Gastroesophageal sphincter (tissue), 4 donors: Measurements from ENCODE around the gene RUNX2. TPM values are rescaled to one million over a fixed set of nuclear protein-coding genes. Genes with fewer than 3 reads are reported as not detected.

ENCODE experiments used
- ATAC-seq: fragments of 150-250 bp; one replicate; pipeline ENCODE4 v1.9.1; 2016; ENCODE audit warnings: mild to moderate bottlenecking, moderate library complexity
- H3K27ac ChIP-seq, 4 donors: fragments of 200-600 bp; sonication (generic) in 3 of 4; 1 replicate in 3 of 4; 2 replicates in 1 of 4; pipeline ENCODE4 v1.5.1; 2016 to 2019
- H3K27me3 ChIP-seq: fragments of 200-600 bp; sonication (generic); one replicate; pipeline ENCODE4 v1.5.1; 2019
- H3K36me3 ChIP-seq, 2 donors: fragments of 200-600 bp; sonication (generic); one replicate each; pipeline ENCODE4 v1.5.1; 2019; ENCODE audit warnings: control low read depth in 1 of 2
- H3K4me1 ChIP-seq, 3 donors: fragments of 200-600 bp; sonication (generic); 1 replicate in 2 of 3; 2 replicates in 1 of 3; pipeline ENCODE4 v1.5.1; 2016 to 2019; ENCODE audit warnings: control low read depth in 2 of 3
- H3K4me3 ChIP-seq, 2 donors: fragments of 200-600 bp; sonication (generic); one replicate each; pipeline ENCODE4 v1.5.1; 2019; ENCODE audit warnings: mild to moderate bottlenecking in 1 of 2, moderate library complexity in 1 of 2
- H3K9me3 ChIP-seq, 3 donors: fragments of 200-600 bp; sonication (generic); one replicate each; pipeline ENCODE4 v1.5.1; 2017 to 2019; ENCODE audit warnings: control low read depth in 2 of 3
- CTCF ChIP-seq, 4 experiments: fragments of 200-600 bp in 2 of 4; fragments of 450-650 bp in 2 of 4; sonication (generic) in 1 of 4; IDR thresholded peaks; one replicate each; pipeline ENCODE4 v1.5.1; 2017 to 2019; ENCODE audit warnings: antibody characterized with exemption in 4 of 4, mild to moderate bottlenecking in 2 of 4, moderate library complexity in 2 of 4
- EP300 ChIP-seq: sonication (generic); formaldehyde crosslinking; IDR thresholded peaks from one replicate; pipeline ENCODE4 v1.6.1; 2017; ENCODE audit warnings: antibody characterized with exemption, mild to moderate bottlenecking
- POLR2A ChIP-seq, 2 donors: fragments of 450-650 bp; IDR thresholded peaks; one replicate each; pipeline ENCODE4 v1.6.1; 2017; ENCODE audit warnings: antibody characterized with exemption in 2 of 2, mild to moderate bottlenecking in 2 of 2, moderate library complexity in 1 of 2
- POLR2AphosphoS5 ChIP-seq: sonication (generic); formaldehyde crosslinking; IDR thresholded peaks from one replicate; pipeline ENCODE4 v1.6.1; 2017; ENCODE audit warnings: antibody characterized with exemption
- WGBS, 2 donors: methylation state at CpG; one replicate each; pipeline ENCODE4 v1.1.5; 2018; ENCODE audit warnings: low coverage in 1 of 2; 5-methylcytosine and 5-hydroxymethylcytosine counted together
- total RNA-seq, 4 donors: library from RNA; depleted of rRNA; stranded (reverse); fragments of >200 nt; gene quantifications; one replicate each; pipeline ENCODE4 v1.1.0, GENCODE V29; 2016

The RUNX2 gene
- total RNA-seq, 4 donors from 2014 or later: 0.16 to 0.94 (median 0.65) TPM

GRCh38 chr6:45678285-45678607 lies 350.1 kb downstream of the RUNX2 start:
- TF ChIP-seq POLR2A (IDR thresholded peaks at IDR 0.05) (no peak), CTCF (IDR thresholded peaks at IDR 0.05) (no peak), EP300 (no peak)
- H3K4me1 ChIP-seq: peaks cover 0 to 5% (median 0%) of the 10 kb centered on the region in 3 donors
- no peak overlapping the region for H3K4me3 ChIP-seq
- 58 to 67% methylated on average over 1 to 5 of the region's 5 CpGs for WGBS, 2 donors
- H3K36me3 ChIP-seq: no peaks in the 10 kb centered on the region
- ATAC-seq: no peak
- H3K9me3 ChIP-seq: peaks cover 0 to 38% (median 0%) of the 10 kb centered on the region in 3 donors
- H3K27ac ChIP-seq: no peak overlapping the region
- peaks cover 11% of the 10 kb centered on the region for H3K27me3 ChIP-seq

DNA sequence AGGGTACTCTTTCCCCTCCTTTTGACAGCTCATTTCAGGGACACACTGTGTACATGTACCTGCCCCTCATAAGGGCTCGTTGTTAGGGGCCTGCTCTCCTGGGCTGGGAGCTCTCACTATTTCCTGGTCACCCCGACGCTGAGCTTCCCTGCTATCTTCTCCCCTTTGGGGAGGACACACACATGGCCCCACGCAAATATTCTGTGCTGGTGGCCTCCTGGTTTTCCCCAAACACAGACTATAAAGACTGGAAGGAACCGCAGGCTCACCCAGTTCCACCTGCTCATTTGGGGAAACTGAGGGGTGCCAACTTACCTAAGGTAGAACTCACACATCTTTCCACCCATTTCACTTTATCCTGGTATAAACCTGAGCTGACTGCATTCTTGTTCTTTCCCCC lies 351.0 kb downstream of the RUNX2 start:
- H3K4me3 ChIP-seq: no peak overlapping the region
- TF ChIP-seq CTCF (IDR thresholded peaks at IDR 0.05) (no peak), POLR2AphosphoS5 (no peak), POLR2A (IDR thresholded peaks at IDR 0.05) (no peak), EP300 (no peak)
- peaks cover 0 to 43% (median 0%) of the 10 kb centered on the region in 3 donors for H3K9me3 ChIP-seq
- ATAC-seq: no peak
- no peak overlapping the region for H3K27ac ChIP-seq
- peaks cover 11% of the 10 kb centered on the region for H3K27me3 ChIP-seq
- H3K4me1 ChIP-seq: peaks cover 0 to 5% (median 0%) of the 10 kb centered on the region in 3 donors
- no peaks in the 10 kb centered on the region for H3K36me3 ChIP-seq
- WGBS, 2 donors: 100% methylated on average over 3 of the region's 5 CpGs; no CpG with 5 or more reads in 1 of the 2 donors

GRCh38 chr6:45679631-45680030 lies 351.5 kb downstream of the RUNX2 start:
- WGBS, 2 donors: 88% methylated on average over 2 of the region's 2 CpGs; no CpG with 5 or more reads in 1 of the 2 donors
- H3K4me1 ChIP-seq: peaks cover 0 to 5% (median 0%) of the 10 kb centered on the region in 3 donors
- no peaks in the 10 kb centered on the region for H3K36me3 ChIP-seq
- H3K4me3 ChIP-seq: no peak overlapping the region
- no peak for TF ChIP-seq CTCF (IDR thresholded peaks at IDR 0.05)
- TF ChIP-seq EP300: no peak
- no peak for TF ChIP-seq POLR2AphosphoS5
- no peak for TF ChIP-seq POLR2A (IDR thresholded peaks at IDR 0.05)
- no peak overlapping the region for H3K27ac ChIP-seq
- peaks cover 11% of the 10 kb centered on the region for H3K27me3 ChIP-seq
- ATAC-seq: no peak
- peaks cover 0 to 47% (median 0%) of the 10 kb centered on the region in 3 donors for H3K9me3 ChIP-seq

GRCh38 chr6:45681860-45682511 lies 353.9 kb downstream of the RUNX2 start:
- Histone ChIP-seq H3K4me1 (peaks cover 0 to 5% (median 0%) of the 10 kb centered on the region in 3 donors), H3K9me3 (peaks cover 0 to 50% (median 0%) of the 10 kb centered on the region in 3 donors), H3K27ac (no peak overlapping the region), H3K27me3 (peaks cover 3% of the 10 kb centered on the region), H3K4me3 (no peak overlapping the region), H3K36me3 (no peaks in the 10 kb centered on the region)
- TF ChIP-seq EP300 (no peak), POLR2AphosphoS5 (no peak), CTCF (IDR thresholded peaks at IDR 0.05) (no peak), POLR2A (IDR thresholded peaks at IDR 0.05) (no peak)
- 57 to 76% methylated on average over 2 to 4 of the region's 4 CpGs for WGBS, 2 donors
- ATAC-seq: no peak

DNA sequence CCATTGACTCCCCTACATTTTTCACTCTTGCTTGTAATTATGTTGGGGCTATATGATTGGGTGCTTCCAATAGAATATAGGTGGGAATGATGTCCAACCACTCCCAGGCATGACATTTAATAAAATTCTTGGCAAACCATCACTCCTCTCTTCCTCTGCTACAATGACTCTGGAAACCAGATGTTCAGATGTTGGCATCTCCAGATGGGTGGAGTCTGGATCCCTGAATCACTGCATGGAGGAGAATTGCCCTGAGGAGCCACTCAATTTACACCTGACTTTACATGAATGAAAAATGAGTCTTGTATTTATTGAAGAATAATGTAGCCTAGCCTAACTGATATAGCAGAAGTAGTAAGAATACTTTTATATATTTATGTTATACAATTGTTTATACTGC lies 356.3 kb downstream of the RUNX2 start:
- TF ChIP-seq CTCF (IDR thresholded peaks at IDR 0.05) (no peak), POLR2A (IDR thresholded peaks at IDR 0.05) (no peak), EP300 (no peak), POLR2AphosphoS5 (no peak)
- Histone ChIP-seq H3K36me3 (no peaks in the 10 kb centered on the region), H3K4me1 (no peaks in the 10 kb centered on the region), H3K9me3 (peaks cover 0 to 46% (median 0%) of the 10 kb centered on the region in 3 donors), H3K4me3 (no peak overlapping the region), H3K27me3 (no peaks in the 10 kb centered on the region), H3K27ac (no peak overlapping the region)
- no peak for ATAC-seq
